ENCODE measurements around the gene SUSD4.
A peak's percentile ranks its signal among the peaks of the same experiment; 100 is the strongest.

Gene SUSD4

DNA sequence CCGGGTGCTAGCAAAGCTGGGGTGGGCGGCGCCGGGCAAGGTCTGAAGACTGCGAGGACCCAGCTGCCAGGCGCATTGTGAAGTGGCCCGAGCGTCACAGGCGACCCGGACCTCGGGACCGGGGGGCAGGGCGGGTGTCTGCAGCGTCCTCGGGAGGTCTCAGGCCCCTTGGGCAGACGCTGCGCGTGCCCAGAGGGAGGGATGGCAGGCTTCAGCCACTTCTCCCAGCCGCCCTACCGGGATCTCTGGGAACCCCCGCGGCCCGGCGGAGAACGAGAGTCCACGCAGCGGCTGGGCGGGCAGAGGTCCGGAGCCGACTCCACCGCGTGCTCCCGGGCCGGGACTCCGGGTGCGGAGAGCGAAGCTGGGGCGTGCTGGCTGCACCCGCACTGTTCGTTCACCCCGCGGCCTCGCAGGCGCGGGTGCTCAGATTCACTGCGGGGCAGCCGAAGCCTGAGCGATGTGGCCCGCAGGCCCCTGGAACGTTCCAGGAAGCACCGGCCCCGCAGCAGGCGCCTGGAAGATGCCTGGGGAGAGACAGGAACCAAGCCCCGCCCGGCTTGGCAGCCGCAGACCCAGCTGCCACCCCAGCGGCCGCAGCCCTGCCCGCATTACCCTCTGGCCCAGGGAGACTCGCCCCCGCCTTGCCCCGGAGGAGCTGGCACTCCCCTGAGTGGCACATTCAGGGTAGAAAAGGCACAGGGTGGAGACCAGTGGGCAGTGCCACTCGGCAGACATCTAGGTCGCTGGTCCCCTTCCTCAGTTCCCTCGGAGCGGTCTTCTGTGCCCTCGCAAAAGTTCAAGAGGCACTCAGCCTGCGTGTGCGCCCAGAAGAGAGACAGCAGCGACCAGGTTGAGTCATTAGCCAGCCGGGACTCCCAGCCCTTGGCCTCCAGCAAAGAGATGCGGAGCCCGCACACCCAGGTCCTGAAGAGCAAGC lies 29.6 kb upstream of the SUSD4 start, which contains the start of gene CCDC185:
CCDC185 (plus strand) TSS at position 141 of the 940 bp plus-strand sequence; CDS start at position 202, 61 bp downstream.
- peak within 1 kb of the TSS; percentile 35 for H3K4me3 ChIP-seq (ENCODE audit: low read depth, low read length)
- DNase-seq (ENCODE audit: low read depth), result no peak
- TF ChIP-seq, protein P1, sequence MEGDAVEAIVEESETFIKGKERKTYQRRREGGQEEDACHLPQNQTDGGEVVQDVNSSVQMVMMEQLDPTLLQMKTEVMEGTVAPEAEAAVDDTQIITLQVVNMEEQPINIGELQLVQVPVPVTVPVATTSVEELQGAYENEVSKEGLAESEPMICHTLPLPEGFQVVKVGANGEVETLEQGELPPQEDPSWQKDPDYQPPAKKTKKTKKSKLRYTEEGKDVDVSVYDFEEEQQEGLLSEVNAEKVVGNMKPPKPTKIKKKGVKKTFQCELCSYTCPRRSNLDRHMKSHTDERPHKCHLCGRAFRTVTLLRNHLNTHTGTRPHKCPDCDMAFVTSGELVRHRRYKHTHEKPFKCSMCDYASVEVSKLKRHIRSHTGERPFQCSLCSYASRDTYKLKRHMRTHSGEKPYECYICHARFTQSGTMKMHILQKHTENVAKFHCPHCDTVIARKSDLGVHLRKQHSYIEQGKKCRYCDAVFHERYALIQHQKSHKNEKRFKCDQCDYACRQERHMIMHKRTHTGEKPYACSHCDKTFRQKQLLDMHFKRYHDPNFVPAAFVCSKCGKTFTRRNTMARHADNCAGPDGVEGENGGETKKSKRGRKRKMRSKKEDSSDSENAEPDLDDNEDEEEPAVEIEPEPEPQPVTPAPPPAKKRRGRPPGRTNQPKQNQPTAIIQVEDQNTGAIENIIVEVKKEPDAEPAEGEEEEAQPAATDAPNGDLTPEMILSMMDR (IDR thresholded peaks at IDR 0.05; ENCODE audit: low read depth, low read length, missing control alignments), result no peak
- in situ Hi-C loops (cut with HindIII; ENCODE audit: low sequenced_read_pairs), result no loop called here

DNA sequence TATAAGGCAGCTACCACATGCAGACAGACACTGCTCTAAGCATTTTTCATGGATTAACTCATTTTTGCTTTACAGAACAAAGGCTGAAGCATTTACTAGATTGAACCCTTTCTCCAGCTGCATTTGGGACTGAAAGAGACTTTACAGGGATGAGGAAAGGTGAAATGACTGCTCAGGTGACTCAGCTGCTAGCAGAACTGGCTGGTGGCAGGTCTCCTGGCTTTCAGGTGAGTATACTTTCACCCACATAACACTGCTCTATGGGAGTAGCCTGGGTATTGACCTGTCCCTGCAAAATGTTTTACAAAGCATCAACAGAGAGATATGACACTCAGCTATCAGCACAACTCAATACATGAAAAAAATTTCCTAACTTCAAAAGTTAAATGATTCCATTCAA lies 26.6 kb upstream of the SUSD4 start:
- DNase-seq (ENCODE audit: low read depth), result no peak
- in situ Hi-C loops (cut with HindIII; ENCODE audit: low sequenced_read_pairs), result no loop called here
- no peak overlapping the region for H3K4me3 ChIP-seq (ENCODE audit: low read depth, low read length)
- TF ChIP-seq, protein P1 (IDR thresholded peaks at IDR 0.05; ENCODE audit: low read depth, low read length, missing control alignments), result no peak

DNA sequence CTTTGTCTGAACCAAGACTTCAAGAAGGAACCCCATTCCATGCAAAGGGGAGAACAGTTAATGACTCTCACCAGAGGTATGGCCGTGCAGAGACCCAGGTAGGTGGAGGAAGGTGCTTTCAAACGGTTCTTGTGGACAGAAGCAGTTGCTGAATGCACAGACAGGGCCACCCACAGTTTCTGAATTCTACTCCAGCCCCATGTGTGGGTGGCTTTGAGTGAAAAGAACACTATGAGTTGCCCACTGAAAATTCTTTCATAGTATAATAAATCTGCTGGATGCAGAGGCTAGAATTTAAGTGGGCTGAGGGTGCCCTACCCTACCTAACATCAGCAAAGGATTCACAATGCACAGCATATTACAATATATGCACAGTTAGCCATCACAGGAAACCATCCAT lies 22.0 kb upstream of the SUSD4 start:
- no peak for DNase-seq (ENCODE audit: low read depth)

DNA sequence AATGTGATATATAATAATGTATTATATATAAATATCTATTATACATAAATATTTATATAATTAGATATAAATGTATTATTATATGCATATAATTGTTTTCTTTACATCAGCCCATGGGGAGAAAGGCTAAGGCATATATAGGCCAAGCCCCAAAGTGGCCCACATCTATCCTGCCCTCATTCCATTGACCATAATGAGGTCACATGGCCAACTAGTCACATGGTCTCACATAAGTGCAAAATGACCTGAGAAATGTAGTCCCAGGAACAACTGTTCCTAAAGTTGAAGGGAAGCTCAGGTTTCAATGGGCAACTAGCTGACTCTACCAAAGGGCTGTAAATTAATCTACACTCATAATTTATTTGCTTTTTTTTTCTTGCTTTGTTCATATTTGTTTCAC lies 14.8 kb upstream of the SUSD4 start:
- in situ Hi-C loops (cut with HindIII; ENCODE audit: low sequenced_read_pairs), result no loop called here
- DNase-seq (ENCODE audit: low read depth), result no peak
- no peak overlapping the region for H3K4me3 ChIP-seq (ENCODE audit: low read depth, low read length)
- TF ChIP-seq, protein P1 (IDR thresholded peaks at IDR 0.05; ENCODE audit: low read depth, low read length, missing control alignments), result no peak

More for the DNA sequence above, 22.0 kb upstream of the SUSD4 start:
- in situ Hi-C loops (cut with HindIII; ENCODE audit: low sequenced_read_pairs), result no loop called here
- H3K4me3 ChIP-seq (ENCODE audit: low read depth, low read length), result no peak overlapping the region
- TF ChIP-seq, protein P1 (IDR thresholded peaks at IDR 0.05; ENCODE audit: low read depth, low read length, missing control alignments), result no peak

DNA sequence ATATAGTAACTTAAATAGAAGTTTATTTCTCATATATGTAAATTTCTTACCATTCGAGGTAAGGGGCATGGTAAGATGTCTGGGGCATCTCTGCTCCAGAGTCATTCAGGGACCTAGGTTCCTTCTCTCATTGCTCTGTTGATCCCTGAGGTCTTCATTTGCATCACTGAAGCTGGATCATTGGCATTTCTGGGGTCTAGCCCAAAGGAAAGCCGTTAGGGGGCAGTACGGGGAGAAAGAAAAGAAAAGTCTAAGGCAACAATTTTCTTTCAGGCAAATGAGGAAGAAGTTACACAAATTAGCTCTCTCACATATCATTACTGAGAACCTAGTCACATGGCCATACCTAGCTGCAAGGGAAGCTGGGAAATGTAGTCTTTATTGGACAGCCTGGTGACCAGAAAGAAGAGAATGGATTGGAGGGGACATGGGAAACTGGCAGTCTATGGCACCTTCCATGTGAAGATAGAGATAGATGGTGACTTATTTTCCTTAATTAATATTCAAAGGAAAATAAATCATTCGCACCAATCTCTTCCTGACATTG lies 10.2 kb upstream of the SUSD4 start:
- no peak for DNase-seq (ENCODE audit: low read depth)
- in situ Hi-C loops (cut with HindIII; ENCODE audit: low sequenced_read_pairs), result no loop called here
- TF ChIP-seq, protein P1 (IDR thresholded peaks at IDR 0.05; ENCODE audit: low read depth, low read length, missing control alignments), result no peak
- H3K4me3 ChIP-seq (ENCODE audit: low read depth, low read length), result no peak overlapping the region

DNA sequence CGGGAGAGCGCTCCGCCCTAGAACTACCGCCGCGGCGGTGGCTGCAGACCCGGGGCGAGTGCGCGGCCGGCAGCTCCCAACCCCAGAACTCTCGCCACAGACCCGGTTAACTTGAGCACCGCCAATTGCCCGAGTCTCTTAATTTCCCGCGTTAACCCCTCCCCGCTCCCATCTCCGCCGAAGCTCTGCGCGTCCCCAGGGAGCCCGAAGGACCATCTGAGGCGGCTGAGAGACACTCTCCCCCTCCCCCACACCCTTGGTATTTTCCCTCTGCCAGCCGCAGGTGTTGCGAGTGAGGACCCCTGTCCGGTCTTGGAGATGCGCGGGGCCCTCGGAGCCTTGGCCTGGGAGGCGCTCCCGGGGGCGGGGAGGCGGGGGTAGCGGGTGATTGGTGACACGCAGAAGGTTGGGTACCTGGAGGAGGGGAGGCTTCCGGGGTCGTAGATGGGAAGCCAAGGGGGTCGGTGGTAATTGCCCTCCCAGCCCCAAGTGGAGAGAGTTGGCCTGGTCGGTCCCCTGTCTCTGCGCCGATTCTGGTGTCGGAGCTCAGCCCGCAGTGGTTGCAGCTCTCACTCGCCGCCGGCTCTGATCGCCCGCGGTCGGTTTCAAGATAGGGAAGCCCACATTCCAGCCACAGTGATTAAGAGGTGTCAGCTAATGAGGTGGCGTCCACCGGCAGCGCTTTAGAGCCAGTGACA lies 858 bp upstream of the SUSD4 start:
- in situ Hi-C loops (cut with HindIII; ENCODE audit: low sequenced_read_pairs), result loop anchor here (5.0 kb wide), 2 partner anchors 77 to 233 kb away; no protein-coding TSS in a partner anchor
- no peak for DNase-seq (ENCODE audit: low read depth)
- TF ChIP-seq, protein P1 (IDR thresholded peaks at IDR 0.05; ENCODE audit: low read depth, low read length, missing control alignments), result no peak
- peak overlapping the region; percentile 15 for H3K4me3 ChIP-seq (ENCODE audit: low read depth, low read length)

All from astrocyte of the cerebellum (primary cell).